HG03571 (cell line): Measurements from ENCODE around the gene STK32C.
"Not testable (repeated sequence)": the region's sequence is repeated elsewhere in the genome, so short reads cannot be mapped to it uniquely, and the experiment has no call there.

Source experiments
- ATAC-seq: cut with Tn5 transposase; IDR thresholded peaks from one replicate; pipeline ENCODE4 v1.9.1; 2021; ENCODE audit not compliant: unreplicated experiment

The STK32C gene

DNA sequence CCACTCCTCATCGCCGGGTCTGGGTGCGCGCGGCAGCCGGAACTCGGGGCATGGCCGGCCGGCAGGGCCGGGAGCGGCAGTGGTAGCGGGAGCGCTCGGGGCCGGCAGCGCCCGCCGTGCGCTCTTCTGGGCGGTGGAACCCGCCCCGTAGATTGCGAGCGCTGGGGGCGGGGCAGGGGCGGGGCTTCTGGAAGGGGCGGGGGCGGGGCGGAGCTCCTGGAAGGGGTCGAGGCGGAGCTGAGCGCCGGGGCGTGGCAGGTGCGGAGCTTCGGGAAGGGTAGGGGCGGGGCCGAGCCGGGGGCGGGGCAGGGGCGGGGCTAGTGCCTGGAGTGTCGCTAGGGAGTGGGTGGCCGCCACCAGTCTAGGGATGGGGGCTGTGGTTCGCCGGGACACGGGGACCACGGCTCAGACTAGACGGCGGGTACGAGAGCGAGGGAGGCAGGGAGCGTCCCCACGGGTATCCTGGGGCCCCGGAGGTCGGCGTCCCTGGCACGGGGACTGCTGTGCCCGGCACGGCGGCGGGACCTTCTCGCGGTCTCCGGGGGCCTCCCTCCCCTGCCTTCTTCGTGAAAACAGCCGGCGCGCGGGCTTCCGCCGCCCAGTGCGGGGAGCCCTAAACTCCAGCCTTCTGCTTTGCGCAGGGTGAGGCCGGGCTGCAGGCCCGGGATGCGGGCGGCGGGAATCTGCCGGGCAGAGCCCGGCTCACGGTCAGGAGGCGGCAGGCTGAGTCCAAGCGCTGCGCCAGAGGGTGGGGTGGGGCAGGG is at the start of gene STK32C:
STK32C (minus strand) TSS at position 128 of the 764 bp plus-strand sequence; CDS start at position 11, 117 bp downstream.
- peak; percentile 75 for ATAC-seq

DNA sequence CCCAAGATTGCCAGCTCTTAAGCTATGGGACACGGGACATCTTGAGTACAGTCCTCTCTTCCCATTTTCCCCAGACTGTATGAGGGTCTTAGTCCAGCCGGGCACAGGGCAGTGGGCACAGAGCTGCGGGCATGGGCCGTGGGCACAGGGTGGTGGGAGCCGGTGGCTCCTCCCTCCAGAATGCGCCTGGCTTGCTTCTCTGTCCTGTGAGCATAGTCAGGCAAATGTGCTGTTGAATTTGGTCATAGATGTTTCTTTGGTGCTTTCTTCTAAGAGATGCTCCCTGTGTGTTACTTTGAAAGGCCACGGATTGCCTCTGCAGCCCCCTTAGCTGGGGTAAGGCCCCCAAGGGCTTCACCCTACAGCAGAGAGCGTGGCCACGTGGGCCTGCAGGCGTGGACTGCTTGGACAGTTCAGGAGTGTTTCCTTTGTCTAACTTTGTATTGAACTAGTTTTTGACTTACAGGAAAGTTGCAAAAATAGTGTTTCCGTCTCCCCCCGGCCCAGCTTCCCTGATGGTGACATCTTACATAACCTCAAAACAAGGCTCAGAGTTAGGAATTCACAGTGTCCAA is 49.0 kb upstream of the STK32C start:
- no peak for ATAC-seq

DNA sequence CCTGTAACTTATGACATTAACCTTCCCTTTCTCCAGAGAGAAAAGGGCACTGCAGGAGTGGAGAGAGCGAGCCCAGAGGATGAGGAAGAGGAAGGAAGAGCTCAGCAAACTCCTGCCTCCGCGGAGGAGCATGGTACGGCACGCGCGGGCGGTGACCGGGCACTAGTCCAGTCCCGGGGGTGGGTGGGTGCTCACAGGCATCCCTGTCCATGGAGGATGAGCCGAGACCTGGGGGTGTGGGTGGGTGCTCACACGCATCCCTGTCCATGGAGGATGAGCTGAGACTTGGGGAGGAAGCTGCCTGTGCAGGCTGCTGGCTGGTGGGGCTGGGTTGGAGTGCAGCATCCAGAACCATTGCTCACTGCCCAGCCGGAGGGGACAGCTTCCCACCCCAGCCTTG is 48.0 kb upstream of the STK32C start:
- no peak for ATAC-seq

DNA sequence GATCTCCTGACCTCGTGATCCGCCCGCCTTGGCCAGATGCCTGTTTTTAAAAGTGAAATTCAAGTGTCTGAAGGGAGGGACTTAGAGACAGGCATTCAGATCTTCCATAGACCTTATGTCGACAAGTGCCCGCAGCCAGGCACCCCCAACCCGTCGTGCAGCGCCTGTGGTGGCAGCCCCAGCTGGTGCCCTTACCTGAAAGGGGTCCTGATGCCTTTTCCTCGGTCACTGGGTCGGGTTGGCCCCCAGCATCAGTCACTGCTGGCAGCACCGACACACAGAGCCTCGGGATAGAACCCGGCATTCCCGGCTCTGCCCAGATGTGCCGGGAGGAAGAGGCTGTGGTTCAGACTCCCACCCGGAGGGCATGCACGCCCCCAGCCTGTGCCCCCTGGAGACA is 47.5 kb upstream of the STK32C start:
- ATAC-seq: no peak

DNA sequence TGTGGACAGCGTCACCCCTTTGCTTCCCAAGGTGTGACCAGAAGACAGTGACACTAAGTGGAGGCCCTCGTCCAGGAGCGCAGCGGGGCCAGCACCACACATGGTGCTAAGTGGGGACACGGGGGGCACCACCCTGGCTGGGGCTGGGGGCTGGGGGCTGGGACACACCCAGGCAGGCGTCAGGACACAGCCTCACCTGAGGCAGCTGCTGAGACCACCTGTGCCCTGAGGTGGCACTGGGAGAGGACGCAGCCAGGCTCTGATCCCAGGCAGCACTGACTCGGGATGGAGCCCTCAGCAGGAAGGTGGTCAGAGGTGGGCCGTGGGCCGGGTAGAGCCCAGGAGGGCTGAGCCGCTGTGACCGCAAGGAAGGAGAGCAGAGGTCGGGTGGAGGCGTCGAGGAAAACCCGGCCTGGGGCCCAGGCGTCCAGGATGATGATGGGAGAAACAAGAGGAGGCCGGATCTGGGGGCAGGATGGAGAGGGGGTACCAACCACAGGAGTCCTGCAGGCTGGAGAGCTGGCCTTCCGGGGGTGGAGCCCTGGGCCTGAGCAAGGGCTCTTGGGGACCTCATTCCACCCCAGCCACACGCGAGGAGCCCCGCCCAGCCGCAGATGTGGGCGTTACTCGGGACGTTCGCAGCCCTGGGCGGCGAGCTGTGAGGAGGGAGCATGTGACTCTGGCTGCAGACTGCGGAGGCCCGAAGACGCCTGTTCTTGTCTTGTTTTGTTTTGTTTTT is 46.8 kb upstream of the STK32C start:
- no peak for ATAC-seq

DNA sequence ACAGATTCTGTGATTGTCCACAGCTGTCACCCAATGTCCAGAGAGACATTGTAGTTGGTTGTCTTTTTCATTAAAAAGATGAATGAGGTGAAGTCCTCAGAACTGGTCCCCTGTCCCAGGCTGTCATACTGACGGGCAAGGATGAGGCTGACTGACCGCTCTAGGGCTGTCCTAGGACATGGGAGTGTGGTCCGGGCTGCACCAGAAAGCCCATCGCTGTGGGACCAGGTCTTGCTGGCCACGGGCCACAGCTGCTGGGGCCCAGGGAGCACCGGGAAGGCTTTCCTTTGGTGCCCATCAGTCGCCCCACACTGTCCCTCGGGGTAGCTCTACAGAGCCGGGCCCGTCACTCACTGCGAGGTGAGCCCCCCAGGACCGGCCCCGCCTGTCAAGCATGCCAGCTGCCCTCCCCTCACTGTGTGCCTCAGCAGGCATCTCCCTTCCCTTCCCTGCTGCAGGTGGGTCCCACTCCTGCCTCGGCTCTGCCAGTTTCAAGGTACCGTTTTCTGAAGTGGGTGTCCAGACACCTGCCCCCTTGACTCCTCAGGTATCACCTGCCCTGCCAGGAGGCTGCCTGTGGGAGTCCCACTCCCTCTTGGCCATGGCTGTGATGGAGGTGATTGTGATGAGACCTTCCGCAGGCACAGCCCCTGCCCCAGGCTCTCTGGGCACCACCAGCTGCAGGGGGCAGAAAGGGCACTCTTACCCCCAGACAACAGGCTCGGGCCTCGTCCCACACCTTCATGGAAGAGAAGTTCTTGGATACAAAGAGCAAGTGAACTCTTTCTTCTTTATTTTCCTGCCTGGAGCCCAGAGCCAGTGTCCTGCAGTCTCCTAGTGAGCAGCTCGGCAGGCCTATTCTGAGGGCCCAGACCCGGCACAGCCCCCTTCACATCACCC is 46.0 kb upstream of the STK32C start:
- no peak for ATAC-seq

DNA sequence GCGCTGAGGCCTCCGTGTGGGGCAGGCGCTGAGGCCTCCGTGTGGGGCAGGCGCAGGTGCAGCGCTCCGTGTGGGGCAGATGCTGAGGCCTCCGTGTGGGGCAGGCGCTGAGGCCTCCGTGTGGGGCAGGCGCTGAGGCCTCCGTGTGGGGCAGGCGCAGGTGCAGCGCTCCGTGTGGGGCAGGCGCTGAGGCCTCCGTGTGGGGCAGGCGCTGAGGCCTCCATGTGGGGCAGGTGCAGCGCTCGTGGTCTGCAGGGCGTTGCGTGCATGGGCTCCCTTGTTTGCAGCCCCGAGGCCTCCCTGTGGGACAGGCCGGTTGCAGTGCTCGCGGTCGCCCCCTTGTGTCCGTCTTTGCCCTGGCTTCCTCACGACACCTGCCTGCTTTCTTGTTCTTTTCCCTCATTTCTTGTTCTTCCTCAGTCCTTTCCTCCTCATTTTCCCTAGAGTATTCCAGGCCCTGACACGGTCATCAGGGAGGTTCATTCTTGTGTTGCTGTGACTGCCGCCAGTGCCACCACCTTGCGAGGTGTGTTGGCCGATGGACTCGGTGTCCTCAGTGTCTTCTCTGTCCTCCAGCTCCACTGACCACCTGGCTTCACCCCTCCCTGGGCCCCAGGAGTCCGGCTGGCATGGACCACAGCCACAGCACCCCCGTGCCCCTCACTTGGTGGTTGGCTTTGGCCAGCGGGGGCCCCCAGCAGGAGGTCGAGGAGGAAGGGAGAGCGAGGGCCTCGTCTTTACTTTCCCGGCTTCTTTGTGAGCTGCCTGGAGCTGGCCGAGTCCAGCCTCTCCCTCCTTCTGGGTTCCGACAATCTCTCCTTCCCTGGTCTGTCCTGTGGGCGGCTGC is 44.9 kb upstream of the STK32C start:
- not testable (repeated sequence) for ATAC-seq

DNA sequence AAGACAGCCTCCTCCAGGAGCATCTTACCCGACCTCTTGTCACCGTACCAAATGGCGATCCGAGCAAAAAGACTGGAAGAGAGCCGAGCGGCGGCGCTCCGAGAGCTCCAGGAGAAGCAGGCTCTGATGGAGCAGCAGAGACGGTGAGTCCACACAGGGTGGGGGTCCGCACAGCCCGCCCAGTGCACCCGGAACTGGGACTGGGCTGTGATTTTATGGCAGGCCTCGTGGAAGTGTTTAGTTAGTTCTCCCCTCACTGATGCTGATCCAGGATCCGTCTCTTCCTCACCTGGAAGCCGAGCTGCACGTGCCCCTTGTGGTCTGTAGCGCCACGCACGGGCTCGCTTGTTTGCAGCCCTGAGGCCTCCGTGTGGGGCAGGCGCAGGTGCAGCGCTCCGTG is 43.9 kb upstream of the STK32C start:
- ATAC-seq: no peak

DNA sequence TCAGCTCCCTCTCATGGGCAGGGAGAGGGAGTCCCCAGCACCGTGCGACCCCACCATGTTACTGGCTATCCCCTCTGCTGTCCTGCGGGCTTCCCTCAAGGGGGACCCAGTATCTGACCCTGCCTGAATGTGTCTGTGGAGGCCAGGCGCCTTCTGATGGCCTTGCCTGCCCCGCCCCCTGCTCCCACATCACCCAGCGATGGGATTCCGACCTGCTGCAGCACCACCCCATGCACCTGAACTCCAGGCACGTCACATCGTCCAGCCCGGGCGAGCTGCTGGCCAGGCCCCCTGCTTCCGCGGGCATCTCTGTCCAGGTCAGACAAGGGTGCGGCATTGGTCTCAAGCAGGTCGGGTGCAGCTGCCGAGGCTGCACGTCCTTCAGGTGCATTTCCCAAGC is 43.2 kb upstream of the STK32C start:
- no peak for ATAC-seq

DNA sequence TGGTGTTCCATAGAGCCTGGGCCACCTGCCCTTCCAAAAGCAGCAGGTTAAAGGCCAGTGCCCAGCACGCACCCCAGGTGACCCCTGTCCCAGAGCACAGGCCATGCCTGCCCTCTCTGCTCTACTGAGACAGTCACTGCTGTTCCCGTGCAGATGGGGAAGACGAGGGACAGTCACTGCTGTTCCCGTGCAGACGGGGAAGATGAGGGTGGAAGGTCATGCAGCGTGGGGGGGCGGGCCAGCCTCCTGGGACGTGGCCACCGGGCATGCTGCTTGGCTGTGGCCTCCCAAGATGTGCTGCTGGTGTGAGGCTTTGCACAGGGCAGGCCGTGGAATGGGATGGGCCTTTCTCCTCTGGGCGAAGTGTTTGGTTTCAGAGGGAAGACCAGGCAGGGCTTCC is 42.6 kb upstream of the STK32C start:
- no peak for ATAC-seq

DNA sequence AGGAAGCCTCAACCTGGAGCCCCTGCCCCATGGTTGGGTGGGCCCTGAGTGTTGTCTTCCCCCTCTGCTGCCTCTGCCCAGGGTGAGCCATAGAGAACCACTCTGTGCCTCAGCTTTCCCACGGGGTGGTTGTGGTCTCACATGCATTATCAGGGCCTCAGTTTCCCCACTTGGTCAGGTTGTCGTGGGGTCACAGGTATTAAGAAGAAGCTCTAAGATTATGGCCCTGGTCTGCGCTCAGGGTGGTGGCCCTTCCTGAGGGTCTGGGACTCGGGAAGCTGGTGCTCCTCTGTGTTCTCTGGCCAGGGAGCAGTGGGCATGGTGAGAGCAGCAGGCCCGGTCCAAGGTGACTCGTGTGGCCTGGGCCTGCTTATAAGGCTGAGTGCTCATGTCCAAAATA is 42.0 kb upstream of the STK32C start:
- ATAC-seq: no peak

DNA sequence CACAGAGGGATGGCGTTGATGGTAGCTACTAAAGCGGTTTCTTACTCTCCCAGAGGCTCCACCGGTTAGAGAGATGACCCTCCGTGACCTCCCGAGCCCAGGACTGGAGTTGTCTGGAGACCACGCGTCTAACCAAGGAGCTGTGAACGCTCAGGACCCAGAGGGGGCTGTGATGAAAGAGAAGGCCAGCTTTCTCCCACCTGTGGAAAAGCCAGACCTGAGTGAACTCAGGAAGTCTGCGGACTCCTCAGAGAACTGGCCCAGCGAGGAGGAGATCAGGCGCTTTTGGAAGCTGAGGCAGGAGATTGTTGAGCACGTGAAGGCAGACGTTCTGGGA is 40.1 kb upstream of the STK32C start:
- no peak for ATAC-seq

DNA sequence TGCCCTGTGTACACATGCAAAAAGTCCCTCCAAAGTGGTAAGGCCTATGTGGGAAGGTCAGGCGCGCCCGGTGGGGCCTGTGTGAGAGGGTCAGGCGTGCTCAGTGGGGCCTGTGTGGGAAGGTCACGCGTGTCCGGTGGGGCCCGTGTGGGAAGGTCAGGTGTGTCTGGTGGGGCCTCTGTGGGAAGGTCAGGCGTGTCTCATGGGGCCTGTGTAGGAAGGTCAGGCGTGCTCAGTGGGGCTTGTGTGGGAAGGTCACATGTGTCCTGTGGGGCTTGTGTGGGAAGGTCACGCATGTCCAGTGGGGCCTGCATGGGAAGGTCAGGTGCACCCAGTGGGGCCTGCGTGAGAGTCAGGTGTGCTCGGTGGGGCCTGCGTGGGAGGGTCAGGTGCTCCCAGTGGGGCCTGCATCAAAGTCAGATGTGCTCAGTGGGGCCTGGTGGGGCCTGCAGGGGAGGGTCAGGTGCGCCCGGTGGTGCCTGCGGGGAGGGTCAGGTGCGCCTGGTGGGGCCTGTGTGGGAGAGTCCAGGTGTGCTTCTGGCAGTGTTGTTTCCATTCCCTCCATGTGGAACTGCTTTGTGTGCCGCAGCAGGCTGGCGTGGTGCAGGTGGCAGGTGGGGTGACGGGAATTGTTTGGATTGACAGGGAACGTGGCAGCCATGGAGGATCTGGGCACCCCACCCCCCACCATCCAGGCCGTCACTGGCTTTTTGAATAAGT is 39.6 kb upstream of the STK32C start:
- ATAC-seq: no peak

DNA sequence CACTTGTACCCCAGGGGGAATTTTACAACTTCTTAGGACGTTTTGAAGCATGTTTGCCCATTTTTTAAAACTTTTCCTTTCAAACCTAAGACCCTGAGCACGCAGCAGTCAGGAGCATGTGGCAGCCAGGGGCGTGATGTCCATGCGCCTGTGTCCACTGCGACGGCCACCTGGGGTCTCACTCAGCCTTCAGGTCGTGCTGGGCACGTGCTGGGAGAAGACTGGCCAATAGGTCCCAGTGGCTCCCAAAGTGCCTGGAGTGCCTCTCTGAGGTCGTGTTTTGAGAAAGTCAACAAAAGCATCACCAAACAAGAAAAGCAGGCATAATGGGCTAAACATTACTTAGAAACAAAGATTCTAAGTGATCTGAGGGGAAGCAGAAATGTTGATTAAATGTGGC is 39.1 kb upstream of the STK32C start:
- no peak for ATAC-seq

DNA sequence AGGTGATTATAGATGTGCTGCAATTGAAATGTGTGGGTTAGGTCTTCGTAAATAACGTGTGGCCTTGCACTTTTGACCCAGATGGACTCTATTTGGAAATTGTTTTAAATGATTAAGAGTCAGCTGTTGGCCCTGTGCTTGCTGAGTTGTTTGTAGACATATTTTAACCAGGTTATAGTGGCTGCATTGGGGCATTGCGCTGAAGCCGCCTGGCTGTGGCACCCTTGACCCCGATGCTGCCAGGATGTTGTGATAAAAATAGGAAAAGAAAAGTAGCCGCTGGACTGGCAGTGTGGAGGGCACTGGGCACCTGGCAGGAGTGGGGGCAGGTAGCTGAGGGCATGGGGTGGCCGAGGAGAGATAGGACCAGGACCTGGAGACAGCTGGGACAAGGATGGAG is 37.6 kb upstream of the STK32C start:
- ATAC-seq: no peak

DNA sequence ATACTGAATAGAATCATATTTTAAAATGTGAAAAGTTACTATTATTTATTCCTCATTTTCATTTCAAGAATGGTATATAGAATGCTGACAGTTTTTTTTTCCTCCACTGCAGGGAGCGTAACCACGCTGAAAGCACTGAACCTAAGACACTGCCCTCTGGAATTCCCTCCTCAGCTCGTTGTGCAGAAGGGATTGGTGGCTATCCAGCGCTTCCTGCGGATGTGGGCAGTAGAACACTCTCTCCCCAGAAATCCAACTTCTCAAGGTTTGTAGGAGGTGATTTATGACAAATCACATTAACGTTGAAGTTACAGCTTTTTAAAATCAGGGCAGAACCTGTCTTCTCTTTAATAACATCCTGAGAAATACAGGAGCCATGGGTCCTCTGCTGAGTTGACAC is 36.6 kb upstream of the STK32C start:
- ATAC-seq: no peak

DNA sequence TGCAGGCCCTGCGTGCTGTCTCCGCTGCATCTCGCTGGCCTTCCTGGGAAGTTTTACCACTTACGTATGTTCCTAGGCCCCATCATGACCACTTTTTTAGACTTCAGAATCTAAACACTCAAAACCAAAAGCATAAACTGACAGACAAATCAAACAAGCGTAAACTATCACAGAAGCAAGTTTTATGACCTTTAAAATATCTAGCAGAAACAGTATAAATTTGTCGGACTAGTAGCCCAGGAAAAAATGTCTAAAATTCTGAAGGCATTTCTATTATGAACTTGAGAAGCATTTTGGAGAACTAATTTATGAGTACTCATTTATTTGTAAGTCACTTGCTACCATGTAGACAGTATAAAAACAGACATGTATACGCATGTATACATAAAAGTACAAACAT is 34.8 kb upstream of the STK32C start:
- ATAC-seq: no peak

DNA sequence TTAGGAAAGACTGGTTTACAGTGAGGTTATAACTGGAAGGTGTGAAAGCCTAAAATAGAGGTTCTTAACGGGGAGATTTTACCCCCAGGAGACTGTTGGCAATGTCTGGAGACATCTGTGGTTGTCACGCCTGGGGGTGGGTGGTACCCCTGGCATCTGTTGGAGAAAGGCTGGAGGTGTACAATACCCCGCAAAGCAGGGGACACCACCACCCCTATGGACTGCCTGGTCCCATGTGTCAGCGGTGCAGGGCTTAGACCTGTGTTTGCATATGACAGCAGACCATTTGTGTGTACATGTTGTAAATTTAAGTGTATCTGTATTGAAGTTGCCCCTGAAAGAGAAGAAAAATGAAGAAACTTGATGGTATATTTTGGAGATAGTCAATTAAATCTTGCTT is 34.0 kb upstream of the STK32C start:
- no peak for ATAC-seq

DNA sequence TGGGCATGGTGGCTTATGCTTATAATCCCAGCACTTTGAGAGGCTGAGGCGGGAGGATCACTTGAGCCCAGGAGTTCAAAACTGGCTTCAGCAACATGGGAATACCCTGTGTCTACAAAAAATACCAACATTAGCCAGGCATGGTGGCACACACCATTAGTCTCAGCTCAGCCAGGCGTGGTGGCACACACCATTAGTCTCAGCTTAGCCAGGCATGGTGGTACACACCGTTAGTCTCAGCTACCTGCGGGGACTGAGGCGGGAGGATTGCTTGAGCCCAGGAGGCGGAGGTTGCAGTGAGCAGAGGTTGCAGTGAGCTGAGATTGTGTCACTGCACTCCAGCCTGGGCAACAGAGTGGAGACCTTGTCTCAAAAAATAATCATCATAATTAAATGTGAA is 33.3 kb upstream of the STK32C start:
- ATAC-seq: no peak

DNA sequence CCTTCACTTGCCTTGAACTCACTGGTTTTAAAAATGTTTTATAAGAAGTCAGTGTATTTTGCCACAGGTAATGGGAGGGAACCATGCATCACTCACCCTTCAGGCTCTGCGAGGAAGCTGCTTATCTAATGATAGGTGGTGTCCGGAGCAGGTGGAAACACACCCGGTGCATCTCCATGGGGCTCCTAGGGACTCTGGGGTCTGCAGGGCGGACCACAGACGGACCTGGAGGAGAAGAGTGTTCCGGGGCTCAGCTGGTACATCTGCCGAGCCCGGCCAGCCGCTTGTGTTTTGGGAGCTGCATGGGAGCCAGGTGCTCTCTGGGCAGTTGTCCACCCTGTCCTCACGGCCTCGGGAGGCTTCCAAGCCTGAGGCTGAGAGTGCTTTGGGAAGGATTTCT is 31.5 kb upstream of the STK32C start:
- ATAC-seq: no peak
